GM23248 (cell line): ENCODE data around the gene GALNT17.

ENCODE experiments used
- EZH2 ChIP-seq: fragments of 200-600 bp; sonication (generic); IDR thresholded peaks from 2 replicates; pipeline ENCODE4 v1.6.1; 2018; ENCODE audit warnings: antibody characterized with exemption, mild to moderate bottlenecking; ENCODE audit not compliant: insufficient read depth, poor library complexity, severe bottlenecking
- EZH2phosphoT487 ChIP-seq: fragments of 200-600 bp; sonication (generic); IDR thresholded peaks from 2 replicates; pipeline ENCODE4 v1.6.1; 2018; ENCODE audit warnings: antibody characterized with exemption, moderate library complexity, mild to moderate bottlenecking, low read depth; ENCODE audit not compliant: insufficient read depth

DNA sequence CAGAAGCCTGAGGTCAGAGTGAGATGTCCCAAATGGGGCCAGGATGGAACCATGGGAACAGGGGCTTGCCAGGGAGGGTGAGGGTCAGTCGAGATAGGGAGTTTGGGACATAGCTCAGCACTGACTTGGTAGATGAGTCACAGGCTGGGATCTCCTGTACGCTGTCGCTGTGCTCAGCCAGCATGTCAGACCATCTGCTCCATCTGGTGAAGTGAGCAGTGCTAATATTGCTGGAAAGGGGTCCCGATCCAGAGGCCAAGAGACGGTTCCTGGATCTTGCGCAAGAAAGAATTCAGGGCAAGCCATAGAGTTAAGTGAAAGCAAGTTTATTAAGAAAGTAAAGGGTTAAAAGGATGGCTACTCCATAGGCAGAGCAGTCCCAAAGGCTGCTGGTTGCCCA lies 505.6 kb downstream of the GALNT17 start:
- TF ChIP-seq EZH2phosphoT487: no peak
- no peak for TF ChIP-seq EZH2
